Transverse colon (tissue), 4 donors: ENCODE data around the gene TTLL6. TPM values are rescaled to one million over a fixed set of nuclear protein-coding genes. Genes with fewer than 3 reads are reported as not detected.

Source experiments
- DNase-seq: peaks from one replicate; pipeline ENCODE4 v3.0.0-alpha.2; 2019
- H3K27ac ChIP-seq, 4 donors: fragments of 200-600 bp; sonication (generic); 2 replicates each; pipeline ENCODE4 v1.5.1; 2016 to 2018; ENCODE audit warnings: inconsistent platforms in 4 of 4
- H3K27me3 ChIP-seq: fragments of 200-600 bp; sonication (generic); 2 replicates; pipeline ENCODE4 v1.5.1; 2017; ENCODE audit warnings: inconsistent platforms
- H3K36me3 ChIP-seq, 4 donors: fragments of 200-600 bp; sonication (generic); 2 replicates each; pipeline ENCODE4 v1.5.1; 2017 to 2019; ENCODE audit warnings: inconsistent platforms in 4 of 4
- H3K4me1 ChIP-seq, 4 donors: fragments of 200-600 bp; sonication (generic); 2 replicates each; pipeline ENCODE4 v1.5.1; 2017 to 2020; ENCODE audit warnings: inconsistent platforms in 4 of 4
- H3K4me3 ChIP-seq, 4 donors: fragments of 200-600 bp; sonication (generic); 1 replicate in 1 of 4; 2 replicates in 3 of 4; pipeline versions ENCODE4 v1.5.1 to v1.6.1; 2017 to 2019; ENCODE audit warnings: inconsistent platforms in 4 of 4
- H3K9me3 ChIP-seq, 2 donors: fragments of 200-600 bp; sonication (generic); 2 replicates each; pipeline ENCODE4 v1.5.1; 2017 to 2019; ENCODE audit warnings: inconsistent platforms in 2 of 2
- EP300 ChIP-seq: sonication (generic); formaldehyde crosslinking; IDR thresholded peaks from one replicate; pipeline ENCODE4 v1.6.1; 2017; ENCODE audit warnings: antibody characterized with exemption, low read depth
- POLR2A ChIP-seq: fragments of 450-650 bp; IDR thresholded peaks from one replicate; pipeline ENCODE4 v1.6.1; 2016; ENCODE audit warnings: antibody characterized with exemption, mild to moderate bottlenecking, moderate library complexity
- POLR2AphosphoS5 ChIP-seq, 3 donors: sonication (generic); formaldehyde crosslinking; IDR thresholded peaks; one replicate each; pipeline ENCODE4 v1.6.1; 2016; ENCODE audit warnings: antibody characterized with exemption in 3 of 3
- WGBS, 2 donors: methylation state at CpG; one replicate each; pipeline ENCODE4 v1.1.5; 2018; ENCODE audit warnings: low coverage in 1 of 2; 5-methylcytosine and 5-hydroxymethylcytosine counted together
- in situ Hi-C, 4 donors: fragments of 200-750 bp; cut with MboI; loops; one replicate each; pipeline versions ENCODE4 v1.15.0 to v1.15.1; 2017; ENCODE audit warnings: low sequenced_read_pairs in 3 of 4, low pct_ligation_motif_present in 1 of 4, low pct_unique_long_range_greater_than_20kb in 1 of 4
- intact Hi-C: fragments of 100-400 bp; cut with DNase I; formaldehyde crosslinking; loops from one replicate; pipeline ENCODE4 v1.15.1; 2023; ENCODE audit warnings: low total_unique reads
- total RNA-seq, 4 donors: library from RNA; depleted of rRNA; stranded (reverse); fragments of >200 nt; gene quantifications; one replicate each; pipeline ENCODE4 v1.1.0, GENCODE V29; 2016
- TF ChIP-seq, protein P1 (sequence below), 5 experiments: fragments of 200-600 bp in 3 of 5; fragments of 450-650 bp in 2 of 5; sonication (generic) in 3 of 5; IDR thresholded peaks; 1 replicate in 2 of 5; 2 replicates in 3 of 5; pipeline ENCODE4 v1.5.1; 2016 to 2017; ENCODE audit warnings: antibody characterized with exemption in 5 of 5, inconsistent platforms in 3 of 5, mild to moderate bottlenecking in 2 of 5, moderate library complexity in 1 of 5

Gene TTLL6
- total RNA-seq, 4 donors from 2014 or later = 4.9 to 24.9 (median 7.3) TPM

GRCh38 chr17:48726916-48727286 is 90.1 kb downstream of the TTLL6 start:
- Histone ChIP-seq H3K27me3 (peaks cover 100% of the 10 kb centered on the region), H3K4me1 (peaks cover 12 to 48% (median 41%) of the 10 kb centered on the region in 4 donors), H3K4me3 (no peak overlapping the region), H3K27ac (no peak overlapping the region), H3K36me3 (no peaks in the 10 kb centered on the region), H3K9me3 (no peaks in the 10 kb centered on the region)
- intact Hi-C loops (loop anchor here (1.0 to 10.0 kb wide), 3 partner anchors 62 to 278 kb away; no protein-coding TSS in a partner anchor), in situ Hi-C loops (no loop called here)
- TF ChIP-seq POLR2AphosphoS5 (IDR thresholded peaks at IDR 0.05) (no peak), EP300 (no peak), POLR2A (no peak)
- TF ChIP-seq, protein P1, sequence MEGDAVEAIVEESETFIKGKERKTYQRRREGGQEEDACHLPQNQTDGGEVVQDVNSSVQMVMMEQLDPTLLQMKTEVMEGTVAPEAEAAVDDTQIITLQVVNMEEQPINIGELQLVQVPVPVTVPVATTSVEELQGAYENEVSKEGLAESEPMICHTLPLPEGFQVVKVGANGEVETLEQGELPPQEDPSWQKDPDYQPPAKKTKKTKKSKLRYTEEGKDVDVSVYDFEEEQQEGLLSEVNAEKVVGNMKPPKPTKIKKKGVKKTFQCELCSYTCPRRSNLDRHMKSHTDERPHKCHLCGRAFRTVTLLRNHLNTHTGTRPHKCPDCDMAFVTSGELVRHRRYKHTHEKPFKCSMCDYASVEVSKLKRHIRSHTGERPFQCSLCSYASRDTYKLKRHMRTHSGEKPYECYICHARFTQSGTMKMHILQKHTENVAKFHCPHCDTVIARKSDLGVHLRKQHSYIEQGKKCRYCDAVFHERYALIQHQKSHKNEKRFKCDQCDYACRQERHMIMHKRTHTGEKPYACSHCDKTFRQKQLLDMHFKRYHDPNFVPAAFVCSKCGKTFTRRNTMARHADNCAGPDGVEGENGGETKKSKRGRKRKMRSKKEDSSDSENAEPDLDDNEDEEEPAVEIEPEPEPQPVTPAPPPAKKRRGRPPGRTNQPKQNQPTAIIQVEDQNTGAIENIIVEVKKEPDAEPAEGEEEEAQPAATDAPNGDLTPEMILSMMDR (IDR thresholded peaks at IDR 0.05) = no peak
- DNase-seq = no peak
- WGBS, 2 donors = 8 to 16% methylated on average over 2 to 20 of the region's 20 CpGs

DNA sequence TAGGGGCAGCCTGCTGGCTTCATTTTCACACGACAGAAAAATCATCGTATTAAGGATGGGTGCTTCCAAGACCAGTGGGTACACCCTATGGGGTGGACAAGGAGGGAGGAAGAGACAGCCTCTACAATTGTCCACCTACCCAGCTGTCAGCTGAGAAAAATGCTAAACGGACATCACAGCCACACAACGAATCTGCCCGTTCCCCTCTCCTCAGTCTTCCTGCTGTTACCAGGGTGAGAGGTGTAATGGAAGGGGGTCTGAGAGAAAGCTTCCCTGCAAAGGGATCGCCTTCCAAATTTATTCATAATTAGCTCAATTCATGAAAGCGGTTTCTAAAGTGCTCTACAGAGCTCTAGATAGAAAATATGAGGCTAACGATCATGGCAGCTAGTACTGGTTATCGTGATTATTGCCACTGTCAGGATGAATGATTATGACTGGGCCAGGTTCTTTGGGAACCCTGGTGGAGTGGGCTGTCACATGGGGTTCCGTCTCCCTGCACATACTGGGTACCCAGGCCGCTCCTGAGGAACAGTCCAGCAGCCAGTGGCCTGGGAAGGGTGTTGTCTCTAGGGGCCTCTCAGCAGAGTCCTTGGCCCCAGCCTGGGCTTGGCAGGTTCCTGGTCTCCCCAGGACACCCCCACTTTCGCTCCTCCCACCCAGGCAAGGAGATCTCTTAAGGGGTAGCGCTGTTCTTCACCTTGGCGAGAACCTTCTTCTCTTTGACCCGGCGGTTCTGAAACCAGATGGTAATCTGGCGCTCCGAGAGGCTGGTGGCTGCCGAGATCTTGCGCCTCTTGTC is 90.7 kb downstream of the TTLL6 start:
- in situ Hi-C loops (no loop called here), intact Hi-C loops (loop anchor here (10.0 kb wide), 2 partner anchors 148 to 278 kb away; no protein-coding TSS in a partner anchor)
- Histone ChIP-seq H3K27ac (no peak overlapping the region), H3K4me1 (peaks cover 12 to 48% (median 41%) of the 10 kb centered on the region in 4 donors), H3K27me3 (peaks cover 100% of the 10 kb centered on the region), H3K9me3 (no peaks in the 10 kb centered on the region), H3K36me3 (no peaks in the 10 kb centered on the region), H3K4me3 (no peak overlapping the region)
- TF ChIP-seq, protein P1 (IDR thresholded peaks at IDR 0.05) = no peak
- no peak for TF ChIP-seq EP300
- TF ChIP-seq POLR2A = no peak
- TF ChIP-seq POLR2AphosphoS5 (IDR thresholded peaks at IDR 0.05) = no peak
- no peak for DNase-seq
- 18 to 24% methylated on average over 8 to 19 of the region's 20 CpGs for WGBS, 2 donors

- DNase-seq = no peak
- Histone ChIP-seq H3K27ac (no peak overlapping the region), H3K4me1 (peaks cover 12 to 48% (median 41%) of the 10 kb centered on the region in 4 donors), H3K36me3 (no peaks in the 10 kb centered on the region), H3K4me3 (no peak overlapping the region), H3K9me3 (no peaks in the 10 kb centered on the region), H3K27me3 (peaks cover 100% of the 10 kb centered on the region)
- intact Hi-C loops = loop anchor here (10.0 kb wide), 2 partner anchors 149 to 279 kb away; no protein-coding TSS in a partner anchor
- in situ Hi-C loops = no loop called here
- TF ChIP-seq, protein P1 (IDR thresholded peaks at IDR 0.05) = no peak
- TF ChIP-seq POLR2A (no peak), EP300 (no peak), POLR2AphosphoS5 (IDR thresholded peaks at IDR 0.05) (no peak)
- 0 to 11% methylated on average over 1 to 38 of the region's 38 CpGs for WGBS, 2 donors
Observed at GRCh38 chr17:48725288-48726064, 91.6 kb downstream of the TTLL6 start.

DNA sequence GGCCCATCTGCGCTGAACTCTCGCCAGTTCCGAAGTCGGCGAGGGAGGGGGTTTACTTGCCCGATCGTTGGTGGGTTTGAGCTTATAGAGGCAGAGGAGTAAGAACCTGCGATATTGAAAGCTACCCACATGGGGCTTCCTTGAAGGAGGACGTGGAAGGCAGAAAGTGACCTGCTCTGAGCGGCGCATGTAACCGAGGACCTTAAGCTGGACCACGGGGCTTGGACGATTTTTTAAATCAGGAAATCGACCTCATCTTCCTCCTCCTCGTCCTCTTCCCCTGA is 92.1 kb downstream of the TTLL6 start:
- intact Hi-C loops = loop anchor here (10.0 kb wide), 2 partner anchors 150 to 280 kb away; no protein-coding TSS in a partner anchor
- peaks cover 12 to 50% (median 41%) of the 10 kb centered on the region in 4 donors for H3K4me1 ChIP-seq

More for the DNA sequence above, 92.1 kb downstream of the TTLL6 start:
- no peaks in the 10 kb centered on the region for H3K9me3 ChIP-seq
- no peaks in the 10 kb centered on the region for H3K36me3 ChIP-seq
- peaks cover 100% of the 10 kb centered on the region for H3K27me3 ChIP-seq
- H3K4me3 ChIP-seq = peak overlapping the region in 1 of 4 donors; percentile 2
- WGBS, 2 donors = 3% methylated on average over 16 of the region's 16 CpGs; no CpG with 5 or more reads in 1 of the 2 donors
- in situ Hi-C loops = no loop called here
- no peak for DNase-seq
- no peak overlapping the region for H3K27ac ChIP-seq
- TF ChIP-seq EP300 (no peak), POLR2A (no peak), POLR2AphosphoS5 (IDR thresholded peaks at IDR 0.05) (no peak)
- TF ChIP-seq, protein P1 (IDR thresholded peaks at IDR 0.05) = no peak
